ENCODE data around the gene UIMC1. TPM values are rescaled to one million over a fixed set of nuclear protein-coding genes. Genes with fewer than 3 reads are reported as not detected.

UIMC1 gene
- polyA plus RNA-seq, 3 donors, result 14.8 to 35.6 (median 19.1) TPM

GRCh38 chr5:176869501-176870109 lies 137.0 kb downstream of the UIMC1 start:
- Histone ChIP-seq H3K9ac (ENCODE audit: insufficient read depth, low read length, poor library complexity, severe bottlenecking) (no peak overlapping the region), H3K27me3 (ENCODE audit: control insufficient read depth in 2 of 2, insufficient read depth in 2 of 2, low read length in 2 of 2) (peaks cover 6 to 42% of the 10 kb centered on the region in 2 donors), H3K4me1 (ENCODE audit: control insufficient read depth in 1 of 2, insufficient read depth in 2 of 2, low read length in 2 of 2) (peaks cover 5 to 6% of the 10 kb centered on the region in 2 donors), H3K27ac (ENCODE audit: low read depth in 1 of 2, low read length in 2 of 2) (no peak overlapping the region), H3K9me3 (replicated peaks in 1 of 2; ENCODE audit: control insufficient read depth in 1 of 2, insufficient read depth in 1 of 2, low read length in 2 of 2) (peaks cover 0 to 15% of the 10 kb centered on the region in 2 donors), H3K4me3 (replicated peaks in 1 of 3; ENCODE audit: low read depth in 2 of 3, low read length in 3 of 3) (no peak overlapping the region), H3K79me2 (ENCODE audit: insufficient read depth, low read length) (no peaks in the 10 kb centered on the region), H3K36me3 (replicated peaks in 1 of 2; ENCODE audit: control insufficient read depth in 1 of 2, insufficient read depth in 2 of 2, low read length in 2 of 2) (no peaks in the 10 kb centered on the region), H4K20me1 (ENCODE audit: insufficient read depth, low read length) (peaks cover 16% of the 10 kb centered on the region), H3K4me2 (replicated peaks; ENCODE audit: extremely low read depth, low read length, poor library complexity, severe bottlenecking) (no peak overlapping the region), H2AFZ (ENCODE audit: insufficient read depth, low read depth, low read length, poor library complexity, severe bottlenecking) (no peak overlapping the region)
- DNase-seq, result no peak
- intact Hi-C loops (cut with micrococcal nuclease), result no loop called here
- Mint-ChIP-seq H3K4me3 (no peak overlapping the region), H3K4me1 (peaks cover 10% of the 10 kb centered on the region), H3K9me3 (peaks cover 7 to 24% (median 11%) of the 10 kb centered on the region in 7 donors), H3K36me3 (peaks cover 0 to 6% of the 10 kb centered on the region in 2 donors), H3K27me3 (ENCODE audit: low read depth in 3 of 3) (peaks cover 27 to 59% (median 34%) of the 10 kb centered on the region in 3 donors), H3K27ac (no peak overlapping the region)
- TF ChIP-seq CTCF (IDR thresholded peaks at IDR 0.05), result no peak
- WGBS (ENCODE audit: insufficient coverage), result 89% methylated on average over 33 of the region's 38 CpGs

- 96% methylated on average over 20 of the region's 20 CpGs for WGBS (ENCODE audit: insufficient coverage)
- no peak for DNase-seq
Measured at GRCh38 chr5:176868731-176869130, 137.8 kb downstream of the UIMC1 start.

More at GRCh38 chr5:176868731-176869130, 137.8 kb downstream of the UIMC1 start:
- intact Hi-C loops (cut with micrococcal nuclease), result no loop called here
- no peak for TF ChIP-seq CTCF (IDR thresholded peaks at IDR 0.05)
- Histone ChIP-seq H3K27ac (ENCODE audit: low read depth in 1 of 2, low read length in 2 of 2) (no peak overlapping the region), H3K9ac (ENCODE audit: insufficient read depth, low read length, poor library complexity, severe bottlenecking) (no peak overlapping the region), H3K4me2 (replicated peaks; ENCODE audit: extremely low read depth, low read length, poor library complexity, severe bottlenecking) (no peak overlapping the region), H3K36me3 (replicated peaks in 1 of 2; ENCODE audit: control insufficient read depth in 1 of 2, insufficient read depth in 2 of 2, low read length in 2 of 2) (no peaks in the 10 kb centered on the region), H3K27me3 (ENCODE audit: control insufficient read depth in 2 of 2, insufficient read depth in 2 of 2, low read length in 2 of 2) (peaks cover 6 to 50% of the 10 kb centered on the region in 2 donors), H2AFZ (ENCODE audit: insufficient read depth, low read depth, low read length, poor library complexity, severe bottlenecking) (no peak overlapping the region), H3K4me1 (ENCODE audit: control insufficient read depth in 1 of 2, insufficient read depth in 2 of 2, low read length in 2 of 2) (peaks cover 5 to 6% of the 10 kb centered on the region in 2 donors), H3K4me3 (replicated peaks in 1 of 3; ENCODE audit: low read depth in 2 of 3, low read length in 3 of 3) (no peak overlapping the region), H3K9me3 (replicated peaks in 1 of 2; ENCODE audit: control insufficient read depth in 1 of 2, insufficient read depth in 1 of 2, low read length in 2 of 2) (peaks cover 0 to 15% of the 10 kb centered on the region in 2 donors), H4K20me1 (ENCODE audit: insufficient read depth, low read length) (peaks cover 7% of the 10 kb centered on the region), H3K79me2 (ENCODE audit: insufficient read depth, low read length) (no peaks in the 10 kb centered on the region)
- peaks cover 10% of the 10 kb centered on the region for H3K4me1 Mint-ChIP-seq
- peaks cover 7 to 27% (median 11%) of the 10 kb centered on the region in 7 donors for H3K9me3 Mint-ChIP-seq
- peak overlapping the region in 1 of 2 donors; percentile 19 for H3K4me3 Mint-ChIP-seq
- H3K27ac Mint-ChIP-seq, result no peak overlapping the region
- peaks cover 0 to 6% of the 10 kb centered on the region in 2 donors for H3K36me3 Mint-ChIP-seq
- peaks cover 35 to 61% (median 43%) of the 10 kb centered on the region in 3 donors for H3K27me3 Mint-ChIP-seq (ENCODE audit: low read depth in 3 of 3)

All from CD14-positive monocyte (primary cell).